Fibroblast of skin of scalp (primary cell): ENCODE results near the gene FCRLB. TPM values are rescaled to one million over a fixed set of nuclear protein-coding genes. Genes with fewer than 3 reads are reported as not detected.
"Not testable (repeated sequence)": the region's sequence is repeated elsewhere in the genome, so short reads cannot be mapped to it uniquely, and the experiment has no call there.

ENCODE experiments used
- DNase-seq: peaks from one replicate; pipeline ENCODE4 v3.0.0-alpha.2; 2013
- polyA plus RNA-seq, 2 experiments: library from polyadenylated mRNA; unstranded; fragments of 120-200 nt; gene quantifications; one replicate each; pipeline ENCODE4 v1.2.1, GENCODE V29; 2013; ENCODE audit not compliant: insufficient read length in 2 of 2

Gene FCRLB
- polyA plus RNA-seq (2013, experiment 1 of 2; ENCODE audit: insufficient read length): 1.2 TPM
- polyA plus RNA-seq (2013, experiment 2 of 2; ENCODE audit: insufficient read length): 1.1 TPM

- no peak for DNase-seq
These were observed at the start of gene FCRLB for GRCh38 chr1:161720956-161721737. FCRLB (plus strand) TSS chr1:161721544; CDS start chr1:161722673, 1,129 bp downstream.

GRCh38 chr1:161673437-161673836 lies 47.9 kb upstream of the FCRLB start:
- not testable (repeated sequence) for DNase-seq

GRCh38 chr1:161674447-161674846 lies 46.9 kb upstream of the FCRLB start:
- not testable (repeated sequence) for DNase-seq

- DNase-seq: not testable (repeated sequence)
These were observed 46.4 kb upstream of the FCRLB start for GRCh38 chr1:161674908-161675307.

- DNase-seq: no peak
These were observed 44.9 kb upstream of the FCRLB start for GRCh38 chr1:161676441-161676840.

- no peak for DNase-seq
These were observed 44.2 kb upstream of the FCRLB start for GRCh38 chr1:161676958-161677689.

- no peak for DNase-seq
These were observed 42.8 kb upstream of the FCRLB start for GRCh38 chr1:161678500-161678899.

GRCh38 chr1:161681879-161682278 lies 39.5 kb upstream of the FCRLB start:
- no peak for DNase-seq

- no peak for DNase-seq
These were observed 32.4 kb upstream of the FCRLB start for GRCh38 chr1:161688946-161689345.

- DNase-seq: no peak
These were observed 29.5 kb upstream of the FCRLB start for GRCh38 chr1:161691846-161692245.

GRCh38 chr1:161693020-161693712 lies 28.2 kb upstream of the FCRLB start:
- DNase-seq: not testable (repeated sequence)

- DNase-seq: not testable (repeated sequence)
These were observed 23.0 kb upstream of the FCRLB start for GRCh38 chr1:161698302-161698701.

- no peak for DNase-seq
These were observed 19.1 kb upstream of the FCRLB start for GRCh38 chr1:161702250-161702649.

- no peak for DNase-seq
These were observed 15.8 kb upstream of the FCRLB start for GRCh38 chr1:161705537-161705936.

- DNase-seq: peak; percentile 90
These were observed 15.2 kb upstream of the FCRLB start for GRCh38 chr1:161706113-161706481.

- DNase-seq: peak; percentile 98
These were observed 14.6 kb upstream of the FCRLB start, which contains the start of gene FCRLA for GRCh38 chr1:161706482-161707347. FCRLA (plus strand) TSS chr1:161707229; CDS start chr1:161707265, 36 bp downstream.

- no peak for DNase-seq
These were observed 13.8 kb upstream of the FCRLB start for GRCh38 chr1:161707503-161707902.

- DNase-seq: no peak
These were observed 12.0 kb upstream of the FCRLB start for GRCh38 chr1:161709373-161709772.

- peak; percentile 61 for DNase-seq
These were observed 10.8 kb upstream of the FCRLB start for GRCh38 chr1:161710560-161710959.

GRCh38 chr1:161718559-161719324 lies 2.6 kb upstream of the FCRLB start:
- DNase-seq: no peak

GRCh38 chr1:161719325-161719611 lies 2.1 kb upstream of the FCRLB start:
- DNase-seq: no peak
